Ovary (tissue), 1 donor: ENCODE measurements around the gene CUBN.

Source experiments
- EP300 ChIP-seq: sonication (generic); formaldehyde crosslinking; IDR thresholded peaks from one replicate; pipeline ENCODE4 v1.6.1; 2017; ENCODE audit warnings: antibody characterized with exemption
- POLR2A ChIP-seq: fragments of 450-650 bp; IDR thresholded peaks from one replicate; pipeline ENCODE4 v1.6.1; 2017; ENCODE audit warnings: antibody characterized with exemption, mild to moderate bottlenecking, moderate library complexity

GRCh38 chr10:16993186-16993585 is 136.4 kb downstream of the CUBN start:
- TF ChIP-seq EP300 (no peak), POLR2A (no peak)
